C4-2B (cell line): ENCODE data around the gene SMC3.

ENCODE experiments used
- ZFX ChIP-seq: fragments of 450-650 bp; IDR thresholded peaks from 2 replicates; pipeline ENCODE4 v1.6.1; 2017
- TF ChIP-seq, protein P1 (sequence below): fragments of 450-650 bp; conservative IDR thresholded peaks from 2 replicates; pipeline ENCODE4 v1.5.1; 2017; ENCODE audit warnings: mild to moderate bottlenecking

DNA sequence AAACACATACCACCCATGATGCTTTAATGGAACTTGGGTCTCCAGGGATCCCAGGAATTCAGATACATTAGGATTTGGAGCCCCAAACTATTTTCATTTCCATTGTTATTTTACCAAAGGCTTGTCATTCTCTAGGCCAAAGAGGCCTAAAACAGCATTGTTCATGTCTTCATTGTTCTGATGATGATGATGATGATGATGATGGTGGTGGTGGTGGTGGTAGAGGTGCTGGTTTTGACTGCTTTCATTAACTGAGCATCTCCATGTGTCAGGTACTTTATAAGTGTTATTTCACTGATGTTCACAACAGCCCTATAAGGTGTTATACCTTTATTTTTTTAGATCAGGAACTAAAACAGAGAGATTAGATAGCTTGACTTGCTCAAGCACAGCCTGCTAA, 64.4 kb downstream of the SMC3 start:
- TF ChIP-seq, protein P1, sequence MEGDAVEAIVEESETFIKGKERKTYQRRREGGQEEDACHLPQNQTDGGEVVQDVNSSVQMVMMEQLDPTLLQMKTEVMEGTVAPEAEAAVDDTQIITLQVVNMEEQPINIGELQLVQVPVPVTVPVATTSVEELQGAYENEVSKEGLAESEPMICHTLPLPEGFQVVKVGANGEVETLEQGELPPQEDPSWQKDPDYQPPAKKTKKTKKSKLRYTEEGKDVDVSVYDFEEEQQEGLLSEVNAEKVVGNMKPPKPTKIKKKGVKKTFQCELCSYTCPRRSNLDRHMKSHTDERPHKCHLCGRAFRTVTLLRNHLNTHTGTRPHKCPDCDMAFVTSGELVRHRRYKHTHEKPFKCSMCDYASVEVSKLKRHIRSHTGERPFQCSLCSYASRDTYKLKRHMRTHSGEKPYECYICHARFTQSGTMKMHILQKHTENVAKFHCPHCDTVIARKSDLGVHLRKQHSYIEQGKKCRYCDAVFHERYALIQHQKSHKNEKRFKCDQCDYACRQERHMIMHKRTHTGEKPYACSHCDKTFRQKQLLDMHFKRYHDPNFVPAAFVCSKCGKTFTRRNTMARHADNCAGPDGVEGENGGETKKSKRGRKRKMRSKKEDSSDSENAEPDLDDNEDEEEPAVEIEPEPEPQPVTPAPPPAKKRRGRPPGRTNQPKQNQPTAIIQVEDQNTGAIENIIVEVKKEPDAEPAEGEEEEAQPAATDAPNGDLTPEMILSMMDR, result no peak
- no peak for TF ChIP-seq ZFX
